NCI-H1436 (cell line): Measurements from ENCODE around the gene OGFR.

Source experiments
- DNase-seq: peaks from one replicate; lab custom pipeline; 2025; lab: John Stamatoyannopoulos, UW

The OGFR gene, protein sequence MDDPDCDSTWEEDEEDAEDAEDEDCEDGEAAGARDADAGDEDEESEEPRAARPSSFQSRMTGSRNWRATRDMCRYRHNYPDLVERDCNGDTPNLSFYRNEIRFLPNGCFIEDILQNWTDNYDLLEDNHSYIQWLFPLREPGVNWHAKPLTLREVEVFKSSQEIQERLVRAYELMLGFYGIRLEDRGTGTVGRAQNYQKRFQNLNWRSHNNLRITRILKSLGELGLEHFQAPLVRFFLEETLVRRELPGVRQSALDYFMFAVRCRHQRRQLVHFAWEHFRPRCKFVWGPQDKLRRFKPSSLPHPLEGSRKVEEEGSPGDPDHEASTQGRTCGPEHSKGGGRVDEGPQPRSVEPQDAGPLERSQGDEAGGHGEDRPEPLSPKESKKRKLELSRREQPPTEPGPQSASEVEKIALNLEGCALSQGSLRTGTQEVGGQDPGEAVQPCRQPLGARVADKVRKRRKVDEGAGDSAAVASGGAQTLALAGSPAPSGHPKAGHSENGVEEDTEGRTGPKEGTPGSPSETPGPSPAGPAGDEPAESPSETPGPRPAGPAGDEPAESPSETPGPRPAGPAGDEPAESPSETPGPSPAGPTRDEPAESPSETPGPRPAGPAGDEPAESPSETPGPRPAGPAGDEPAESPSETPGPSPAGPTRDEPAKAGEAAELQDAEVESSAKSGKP

DNA sequence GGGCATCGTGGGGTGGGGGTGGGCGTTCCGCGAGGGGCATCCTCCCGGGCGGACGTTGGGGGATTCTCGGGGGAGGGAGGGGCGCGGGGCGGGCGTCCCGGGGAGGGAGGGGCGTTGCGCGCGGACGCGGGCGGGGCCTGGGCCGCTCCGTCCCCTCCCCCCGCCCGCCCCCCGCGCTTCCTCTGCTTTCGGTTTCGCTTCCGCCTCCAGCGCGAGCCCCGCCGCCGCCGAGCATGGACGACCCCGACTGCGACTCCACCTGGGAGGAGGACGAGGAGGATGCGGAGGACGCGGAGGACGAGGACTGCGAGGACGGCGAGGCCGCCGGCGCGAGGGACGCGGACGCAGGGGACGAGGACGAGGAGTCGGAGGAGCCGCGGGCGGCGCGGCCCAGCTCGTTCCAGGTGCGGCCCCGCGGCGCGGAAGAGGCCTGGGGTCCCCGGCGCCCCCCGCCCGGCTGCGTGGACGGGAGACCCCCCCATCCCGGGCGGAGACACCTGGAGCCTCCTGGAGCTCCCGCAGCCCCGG is at the start of gene OGFR:
OGFR (plus strand) TSS at position 209 of the 528 bp plus-strand sequence; CDS start at position 234, 25 bp downstream.
- DNase-seq: peak; percentile 34

DNA sequence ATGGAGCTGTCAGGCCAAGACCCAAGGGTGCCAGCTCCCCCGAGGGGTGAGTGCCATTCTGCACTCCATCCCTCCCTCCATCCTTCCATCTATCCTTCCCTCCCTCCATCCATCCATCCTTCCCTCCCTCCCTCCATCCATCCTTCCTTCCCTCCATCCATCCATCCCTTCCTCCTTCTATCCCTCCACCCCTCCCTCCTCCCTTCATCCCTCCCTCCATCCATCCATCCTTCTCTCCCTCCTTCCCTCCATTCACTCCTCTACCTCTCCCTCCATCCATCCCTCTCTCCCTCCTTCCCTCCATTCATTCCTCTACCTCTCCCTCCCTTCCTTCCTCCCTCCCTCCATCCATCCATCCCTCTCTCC is 49.7 kb upstream of the OGFR start:
- no peak for DNase-seq

DNA sequence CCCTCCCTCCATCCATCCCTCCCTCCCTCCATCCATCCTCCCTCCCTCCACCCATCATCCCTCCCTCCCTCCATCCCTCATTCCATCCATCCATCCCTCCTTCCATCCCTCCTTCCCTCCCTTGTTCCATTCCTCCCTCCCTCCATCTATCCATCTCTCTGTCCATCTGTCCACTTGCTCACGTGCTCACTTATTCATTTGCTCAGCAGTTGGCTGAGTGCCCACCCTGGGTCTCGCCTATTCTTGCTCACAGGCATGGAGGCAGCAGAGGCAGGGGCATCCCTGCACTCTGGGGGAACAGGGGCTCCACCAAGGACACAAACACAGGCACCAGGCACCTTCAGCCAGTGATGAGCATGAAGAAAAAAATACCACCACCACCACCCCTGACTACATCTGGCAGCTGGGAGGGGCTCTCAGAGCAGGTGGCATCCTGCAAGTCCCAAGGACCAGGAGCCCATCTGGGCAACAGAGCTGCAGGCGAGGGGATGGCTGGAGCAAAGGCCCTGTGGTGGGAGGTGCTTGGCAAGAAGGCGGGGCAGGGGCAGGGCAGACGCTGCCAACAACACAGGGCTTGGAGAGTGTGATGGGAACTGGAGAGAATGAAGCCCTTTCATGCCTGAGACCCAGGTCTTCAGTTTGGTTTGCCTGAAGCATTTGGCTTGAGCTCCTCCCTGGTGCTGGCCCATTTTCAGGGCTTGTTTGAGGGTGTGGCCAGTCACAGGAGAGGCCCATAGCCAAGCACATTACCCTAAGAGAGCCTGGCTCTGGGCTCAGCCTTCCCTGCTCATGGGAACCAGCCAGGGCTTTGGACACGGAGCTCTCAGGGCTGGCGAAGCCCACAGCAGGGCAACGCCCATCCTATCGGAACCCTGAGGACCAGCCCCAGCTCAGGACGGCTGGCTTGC is 48.6 kb upstream of the OGFR start:
- no peak for DNase-seq

DNA sequence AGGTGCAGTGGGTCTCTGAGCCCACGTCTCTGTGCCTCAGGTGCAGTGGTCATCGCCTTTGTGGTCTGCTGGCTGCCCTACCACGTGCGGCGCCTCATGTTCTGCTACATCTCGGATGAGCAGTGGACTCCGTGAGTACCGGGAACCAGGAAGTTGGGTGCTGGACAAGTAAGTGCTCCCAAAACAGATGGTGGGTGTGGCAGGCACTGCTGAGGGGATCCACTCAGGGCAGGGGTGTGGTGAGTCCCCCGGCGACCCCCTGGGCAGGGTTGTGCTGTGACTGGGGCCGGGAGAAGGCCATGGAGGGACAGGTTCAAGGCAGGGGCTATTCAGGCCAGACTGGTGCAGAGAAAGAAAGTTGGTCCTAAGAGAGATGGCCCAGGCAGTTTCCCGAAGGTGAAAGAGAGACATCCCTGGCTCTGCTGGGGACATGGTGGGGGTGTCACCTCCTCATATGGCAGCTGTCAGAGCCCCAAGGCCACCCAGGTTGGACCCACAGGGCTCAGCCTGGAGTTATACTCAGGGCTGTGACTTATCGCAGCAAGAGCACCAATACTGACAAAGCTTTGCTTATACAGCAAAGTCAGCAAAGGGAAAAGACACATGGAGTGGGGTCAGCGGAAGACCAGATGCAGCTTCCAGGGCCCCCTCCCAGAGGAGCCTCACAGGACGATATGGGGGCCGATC is 46.3 kb upstream of the OGFR start:
- no peak for DNase-seq

DNA sequence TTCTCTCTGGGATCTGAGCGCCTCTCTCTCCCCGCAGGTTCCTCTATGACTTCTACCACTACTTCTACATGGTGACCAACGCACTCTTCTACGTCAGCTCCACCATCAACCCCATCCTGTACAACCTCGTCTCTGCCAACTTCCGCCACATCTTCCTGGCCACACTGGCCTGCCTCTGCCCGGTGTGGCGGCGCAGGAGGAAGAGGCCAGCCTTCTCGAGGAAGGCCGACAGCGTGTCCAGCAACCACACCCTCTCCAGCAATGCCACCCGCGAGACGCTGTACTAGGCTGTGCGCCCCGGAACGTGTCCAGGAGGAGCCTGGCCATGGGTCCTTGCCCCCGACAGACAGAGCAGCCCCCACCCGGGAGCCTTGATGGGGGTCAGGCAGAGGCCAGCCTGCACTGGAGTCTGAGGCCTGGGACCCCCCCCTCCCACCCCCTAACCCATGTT is 44.6 kb upstream of the OGFR start:
- no peak for DNase-seq

DNA sequence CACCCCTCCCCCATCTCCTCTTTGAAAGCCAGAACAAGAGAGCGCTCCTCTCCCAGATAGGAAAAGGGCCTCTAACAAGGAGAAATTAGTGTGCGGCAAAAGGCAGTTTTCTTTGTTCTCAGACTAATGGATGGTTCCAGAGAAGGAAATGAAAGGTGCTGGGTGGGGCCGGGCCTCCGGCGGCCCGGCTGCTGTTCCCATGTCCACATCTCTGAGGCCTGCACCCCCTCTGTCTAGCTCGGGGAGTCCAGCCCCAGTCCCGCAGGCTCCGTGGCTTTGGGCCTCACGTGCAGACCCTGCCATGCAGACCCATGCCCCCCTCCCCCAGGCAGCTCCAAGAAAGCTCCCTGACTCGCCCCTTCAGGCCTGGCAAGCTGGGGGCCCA is 44.2 kb upstream of the OGFR start:
- DNase-seq: peak; percentile 20

DNA sequence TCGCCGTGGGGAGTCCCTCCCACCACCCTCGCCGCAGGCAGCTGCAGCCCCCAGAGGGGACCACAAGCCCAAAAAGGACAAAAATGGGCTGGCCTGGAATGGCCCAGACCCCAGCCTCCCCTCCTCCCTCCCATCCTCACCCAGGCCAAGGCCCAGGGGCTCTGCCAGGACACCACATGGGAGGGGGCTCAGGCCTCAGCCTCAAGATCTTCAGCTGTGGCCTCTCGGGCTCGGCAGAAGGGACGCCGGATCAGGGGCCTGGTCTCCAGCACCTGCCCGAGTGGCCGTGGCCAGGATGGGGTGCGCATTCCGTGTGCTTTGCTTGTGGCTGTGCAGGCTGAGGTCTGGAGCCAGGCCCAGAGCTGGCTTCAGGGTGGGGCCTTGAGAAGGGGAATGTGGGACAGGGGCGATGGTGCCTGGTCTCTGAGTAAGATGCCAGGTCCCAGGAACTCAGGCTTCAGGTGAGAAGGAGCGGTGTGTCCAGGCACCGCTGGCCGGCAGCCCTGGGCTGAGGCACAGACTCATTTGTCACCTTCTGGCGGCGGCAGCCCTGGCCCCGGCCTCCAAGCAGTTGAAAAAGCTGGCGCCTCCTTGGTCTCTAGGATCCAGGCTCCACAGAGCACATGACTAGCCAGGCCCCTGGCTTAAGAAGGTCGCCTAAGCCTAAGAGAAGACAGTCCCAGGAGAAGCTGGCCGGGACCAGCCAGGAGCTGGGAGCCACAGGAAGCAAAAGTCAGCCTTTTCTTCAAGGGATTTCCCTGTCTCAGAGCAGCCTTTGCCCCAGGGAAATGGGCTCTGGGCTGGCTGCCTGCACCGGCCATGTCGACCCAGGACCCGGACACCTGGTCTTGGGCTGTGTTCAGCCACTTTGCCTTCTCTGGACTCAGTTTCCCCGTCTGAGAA is 43.5 kb upstream of the OGFR start:
- no peak for DNase-seq

DNA sequence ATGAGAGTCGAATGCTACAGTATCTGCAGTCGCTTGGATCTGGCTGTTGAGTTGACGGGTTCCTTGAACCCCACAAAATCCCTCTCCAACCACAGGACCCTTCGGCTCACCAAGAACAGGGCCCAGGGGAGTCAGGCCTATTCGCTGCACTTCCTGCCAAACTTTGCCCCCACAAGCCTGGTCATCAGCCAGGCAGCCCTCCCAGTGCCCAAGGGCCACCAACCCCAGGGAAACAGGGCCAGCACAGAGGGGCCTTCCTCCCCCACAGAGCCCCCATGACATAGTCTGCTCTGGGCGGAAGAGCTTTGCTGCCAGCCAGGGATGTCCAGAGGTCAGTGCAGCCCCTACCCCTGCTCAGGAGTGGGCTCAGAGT is 42.9 kb upstream of the OGFR start:
- DNase-seq: no peak

DNA sequence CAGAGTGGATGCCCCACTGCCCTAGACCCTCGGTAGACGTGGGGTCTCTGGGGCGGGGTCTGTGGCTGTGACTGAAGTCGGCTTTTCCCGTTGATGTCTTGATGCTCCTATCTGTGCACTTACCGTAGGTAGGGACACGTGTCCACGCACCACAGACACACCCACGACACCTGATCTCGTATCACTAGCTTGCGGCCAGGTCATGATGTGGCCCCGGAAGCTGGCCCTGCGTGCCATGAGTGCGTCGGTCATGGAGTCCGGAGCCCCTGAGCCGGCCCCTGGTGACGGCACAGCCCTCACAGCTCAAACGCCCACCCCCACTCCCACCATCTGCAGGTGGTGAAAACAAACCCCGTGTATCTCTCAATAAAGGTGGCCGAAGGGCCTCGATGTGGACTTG is 42.3 kb upstream of the OGFR start:
- no peak for DNase-seq

DNA sequence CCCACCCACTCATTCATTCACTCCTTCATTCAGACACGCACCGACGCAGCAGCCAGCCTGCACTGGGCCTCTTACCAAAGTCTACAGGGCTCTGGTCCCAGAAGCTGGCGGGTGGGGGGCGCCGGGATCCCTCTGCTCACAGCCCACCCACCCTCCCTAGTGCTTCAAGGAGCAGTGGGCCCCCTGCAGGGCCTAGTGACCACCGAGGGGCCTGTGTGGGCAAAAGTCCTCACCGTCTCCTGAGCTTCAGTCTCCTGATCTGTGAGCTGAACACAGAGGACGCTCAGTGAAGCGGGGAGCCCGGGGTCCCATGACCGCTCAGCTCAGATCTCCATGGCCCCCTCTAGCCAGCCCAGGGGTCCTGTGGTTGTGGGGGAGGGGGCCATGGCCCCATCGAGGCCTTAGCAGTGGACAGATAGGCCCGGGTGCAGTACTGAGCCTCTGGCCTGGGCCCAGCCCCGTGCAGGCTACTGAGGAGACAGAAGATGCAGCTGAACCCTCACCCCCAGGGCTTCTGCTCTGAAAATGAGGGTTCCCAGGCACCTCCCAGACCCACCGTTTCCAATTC is 41.8 kb upstream of the OGFR start:
- DNase-seq: no peak

DNA sequence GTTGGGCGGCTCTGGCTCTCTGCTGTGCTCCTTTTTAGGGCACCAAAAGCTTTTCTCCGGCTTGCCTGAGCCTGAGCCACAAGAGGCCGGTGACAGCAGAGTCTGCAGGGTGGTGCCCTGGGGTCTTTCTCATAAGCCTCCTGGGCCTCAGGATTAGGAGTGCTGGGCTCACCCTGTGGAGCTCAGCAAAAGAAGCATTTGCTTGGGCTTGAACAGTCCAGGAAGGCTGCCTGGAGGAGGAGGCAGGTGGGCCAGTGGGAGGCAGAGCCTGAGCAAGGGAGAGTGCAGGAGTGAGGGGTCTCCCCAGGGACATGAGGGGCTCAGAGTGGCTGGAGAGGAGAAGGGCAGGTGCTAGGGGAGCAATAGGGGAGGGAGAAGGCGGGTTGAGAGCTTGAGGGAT is 41.2 kb upstream of the OGFR start:
- no peak for DNase-seq

DNA sequence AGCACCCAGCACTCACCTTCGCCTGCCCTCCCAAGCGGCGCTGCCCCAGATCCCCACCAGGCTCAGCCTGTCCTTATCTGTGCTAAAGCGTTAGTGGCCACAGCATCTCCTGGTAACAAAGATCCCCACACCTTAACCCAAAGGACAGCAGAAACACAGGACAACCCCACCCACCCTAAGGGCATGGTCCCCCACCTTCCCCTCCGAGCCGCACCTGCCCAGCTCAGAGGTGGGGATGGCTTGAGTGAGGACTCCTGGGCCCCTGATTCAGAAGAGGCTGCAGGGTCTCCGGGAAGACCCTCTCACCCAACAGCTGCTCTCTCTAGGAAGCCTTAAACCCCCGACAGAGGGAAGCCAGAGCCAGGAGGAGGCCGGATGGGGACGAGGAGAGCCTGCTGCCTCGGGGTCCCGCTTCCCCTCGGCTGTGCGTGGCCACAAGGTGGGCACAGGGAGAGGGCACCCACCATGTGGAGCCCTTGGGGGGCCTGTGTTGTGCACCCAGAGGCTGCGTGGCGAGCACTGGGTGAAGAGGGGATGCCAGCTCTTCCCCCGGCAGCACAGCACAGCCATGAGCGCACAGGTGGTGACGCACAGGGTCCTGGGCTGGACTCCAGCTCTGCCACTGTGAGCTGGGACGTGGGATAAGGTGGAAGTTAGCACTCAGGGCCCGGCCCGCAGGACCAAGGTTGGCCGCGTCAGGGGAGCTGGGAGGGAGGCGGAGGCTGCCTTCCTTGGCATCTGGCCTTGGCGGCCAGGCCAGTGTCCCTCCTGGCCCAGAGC is 40.3 kb upstream of the OGFR start:
- no peak for DNase-seq

DNA sequence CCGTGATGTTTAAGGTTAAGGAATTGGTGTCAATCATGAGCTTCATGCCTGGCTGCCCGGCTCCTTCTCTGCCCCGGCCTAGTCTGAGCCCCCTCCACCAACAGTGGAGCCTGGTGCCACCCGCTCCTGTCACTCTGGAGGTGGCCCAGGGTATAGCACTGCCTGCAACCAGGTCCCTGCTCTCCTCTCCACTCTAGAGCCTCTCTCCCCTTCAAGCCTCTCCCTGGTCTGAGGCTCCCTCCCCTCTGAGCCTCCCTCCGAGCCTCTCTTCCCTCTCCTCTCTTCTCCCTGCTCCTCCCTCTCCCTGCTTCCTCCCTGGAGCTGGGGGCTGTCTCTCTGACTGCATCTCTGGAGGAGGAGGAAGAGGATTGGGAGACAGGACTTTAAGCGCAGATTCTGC is 39.6 kb upstream of the OGFR start:
- no peak for DNase-seq

DNA sequence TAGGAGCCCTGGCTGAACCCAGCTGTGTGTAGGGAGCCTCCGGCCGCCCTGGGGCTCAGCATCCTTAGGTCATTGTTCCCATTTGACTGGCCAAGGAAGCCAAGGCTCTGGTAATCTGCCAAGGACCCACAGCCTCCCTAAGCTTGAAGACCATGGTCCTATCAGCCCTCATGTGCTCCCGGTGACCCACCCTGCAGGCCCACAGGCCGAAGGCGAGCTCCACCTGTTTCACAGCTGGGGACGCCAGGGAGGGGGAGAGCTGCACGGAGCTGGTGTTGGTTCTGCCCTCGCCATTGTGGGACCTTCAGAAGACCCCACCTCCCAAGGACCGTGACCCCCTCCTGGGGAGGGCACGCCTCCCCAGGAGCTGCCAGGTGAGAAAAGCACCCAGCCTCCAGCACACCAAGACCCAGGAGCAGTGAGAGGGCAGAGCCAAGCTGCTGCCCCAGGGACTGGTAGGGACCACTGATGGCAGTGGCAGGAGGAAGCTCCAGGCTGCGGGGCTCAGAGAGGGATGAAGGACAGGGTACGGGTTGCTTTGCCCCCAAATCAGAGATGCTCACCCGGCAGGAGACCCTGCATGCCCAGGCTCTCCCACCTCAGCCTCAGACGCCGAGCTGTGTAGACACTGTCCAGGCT is 39.1 kb upstream of the OGFR start:
- DNase-seq: no peak

DNA sequence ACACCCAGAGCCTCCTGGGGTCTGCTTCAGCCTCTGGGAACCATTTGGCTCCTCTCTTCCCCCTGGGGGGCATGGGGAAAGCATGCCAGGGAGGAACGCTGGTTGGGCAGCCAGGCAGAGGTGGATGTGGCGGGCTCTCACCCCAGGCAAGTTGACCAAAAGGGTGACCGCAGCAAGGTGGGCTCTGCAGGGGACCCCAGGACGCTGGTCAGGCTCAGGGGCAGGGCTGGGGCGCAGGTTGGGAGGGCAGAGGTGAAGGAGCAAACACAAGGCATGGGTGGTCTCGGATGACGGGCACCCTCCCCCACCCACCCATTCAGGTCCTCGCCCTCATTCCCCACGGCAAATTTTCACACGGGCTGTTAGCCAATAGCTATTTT is 38.6 kb upstream of the OGFR start:
- DNase-seq: no peak

DNA sequence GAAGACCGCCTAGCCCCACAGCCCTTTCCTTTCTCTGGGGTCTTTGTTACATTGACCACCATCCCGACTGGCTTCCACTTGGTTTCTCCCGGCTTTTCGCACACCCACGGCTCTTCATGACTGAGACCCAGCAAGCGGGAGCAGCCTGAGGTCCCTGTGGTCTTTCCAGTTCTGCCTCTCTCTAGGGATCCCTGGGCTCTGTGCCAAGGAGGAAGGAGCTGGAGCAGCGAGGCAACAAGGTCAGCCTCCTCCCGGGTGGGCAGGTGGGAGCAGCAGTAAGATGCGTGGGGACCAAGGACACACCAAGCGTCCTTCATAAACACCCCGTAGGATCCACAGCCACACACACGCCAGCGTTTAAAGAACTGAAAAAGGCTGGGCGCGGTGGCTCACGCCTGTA is 37.9 kb upstream of the OGFR start:
- peak; percentile 39 for DNase-seq

DNA sequence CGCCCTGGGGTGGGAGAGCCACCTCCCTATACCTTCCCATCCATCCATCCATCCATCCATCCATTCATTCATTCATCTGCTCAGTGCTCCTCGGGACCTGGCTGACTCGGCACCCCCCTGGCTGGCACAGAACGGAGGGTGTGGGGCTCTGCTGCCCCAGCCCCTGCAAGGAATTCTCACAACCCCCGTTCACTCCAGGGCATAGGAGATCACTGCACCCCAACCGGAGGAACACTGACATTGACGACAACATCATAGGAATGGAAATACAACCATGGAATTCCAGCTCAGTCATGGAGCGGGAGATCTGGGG is 36.4 kb upstream of the OGFR start:
- no peak for DNase-seq

DNA sequence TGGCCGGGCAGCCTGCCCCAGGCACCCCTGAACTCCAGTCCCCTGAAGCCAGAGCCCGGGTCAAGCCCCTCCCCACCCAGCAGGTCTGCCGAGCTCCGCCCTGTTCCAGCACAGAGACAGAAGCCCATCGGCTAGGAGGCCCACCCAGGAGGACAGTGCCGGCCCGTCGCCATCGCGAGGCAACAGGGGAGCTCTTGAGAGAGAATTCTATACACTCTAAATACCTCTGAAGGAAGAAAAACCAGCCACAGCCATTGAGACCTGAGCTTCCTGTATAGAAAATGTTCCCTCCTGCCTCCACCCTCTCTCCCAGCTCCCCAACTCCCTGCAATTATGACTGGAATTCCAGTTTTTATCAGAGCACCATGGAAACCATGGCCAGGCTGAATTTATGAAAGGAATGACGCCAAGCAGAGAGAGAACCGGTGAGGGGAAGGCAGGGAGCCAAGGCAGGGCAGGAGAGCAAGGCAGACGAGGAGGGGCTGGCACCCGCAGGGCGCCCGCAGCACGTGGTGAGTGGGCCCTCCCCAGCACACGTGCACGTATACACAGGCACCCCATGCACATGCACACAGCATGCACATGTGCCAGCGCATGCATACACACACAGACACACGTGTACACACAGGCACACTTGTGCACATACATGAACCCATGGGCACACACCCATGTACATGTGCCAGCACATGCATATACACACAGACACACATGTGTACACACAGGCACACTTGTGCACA is 35.9 kb upstream of the OGFR start:
- no peak for DNase-seq
